GM23338 (cell line): Measurements from ENCODE around the gene IFITM5. TPM values are rescaled to one million over a fixed set of nuclear protein-coding genes. Genes with fewer than 3 reads are reported as not detected.

Source experiments
- CREB1 ChIP-seq: fragments of 250-450 bp; sonication (Bioruptor Pico); IDR thresholded peaks from 2 replicates; pipeline ENCODE4 v1.5.0; 2020; ENCODE audit warnings: low read depth, mild to moderate bottlenecking, moderate library complexity
- CTCF ChIP-seq, 2 experiments: fragments of 200-600 bp in 1 of 2; sonication (generic) in 1 of 2; conservative IDR thresholded peaks; 2 replicates each; pipeline versions ENCODE4 v1.5.1 to v1.6.1; 2016 to 2017; ENCODE audit warnings: antibody characterized with exemption in 2 of 2, low read depth in 2 of 2, mild to moderate bottlenecking in 2 of 2, moderate library complexity in 1 of 2
- EZH2 ChIP-seq: fragments of 200-600 bp; sonication (generic); IDR thresholded peaks from one replicate; pipeline ENCODE4 v1.8.0; 2017; ENCODE audit warnings: antibody characterized with exemption, mild to moderate bottlenecking, low read depth; ENCODE audit not compliant: unreplicated experiment
- JUNB ChIP-seq: IDR thresholded peaks from one replicate; pipeline ENCODE4 v1.6.1; 2016; ENCODE audit warnings: antibody characterized with exemption; ENCODE audit not compliant: unreplicated experiment
- NANOG ChIP-seq: IDR thresholded peaks from 2 replicates; pipeline ENCODE4 v1.6.1; 2016; ENCODE audit warnings: antibody characterized with exemption, borderline replicate concordance
- POLR2AphosphoS5 ChIP-seq: IDR thresholded peaks from 2 replicates; pipeline ENCODE4 v1.6.1; 2016; ENCODE audit warnings: antibody characterized with exemption, low read depth
- ZNF331 ChIP-seq: fragments of 250-450 bp; sonication (Bioruptor Pico); IDR thresholded peaks from 2 replicates; pipeline ENCODE4 v1.5.0; 2020; ENCODE audit warnings: low read depth, mild to moderate bottlenecking, moderate library complexity
- ZNF462 ChIP-seq: fragments of 250-450 bp; sonication (Bioruptor Pico); IDR thresholded peaks from 2 replicates; pipeline ENCODE4 v1.5.0; 2020; ENCODE audit warnings: mild to moderate bottlenecking, moderate library complexity
- polyA plus RNA-seq: library from polyadenylated mRNA; unstranded; fragments of >200 nt; fragmentation: Nextera tagmentation; extraction: Ambion mirVana; gene quantifications from 2 replicates; pipeline ENCODE4 v1.2.1, GENCODE V29; 2016
- total RNA-seq: library from RNA; depleted of rRNA; stranded (reverse); fragments of >200 nt; shearing (Covaris generic); gene quantifications from 2 replicates; pipeline ENCODE4 v1.2.3, GENCODE V29; 2014

The IFITM5 gene
- total and polyA plus RNA-seq, 2 experiments from 2014 or later: not detected

- TF ChIP-seq ZNF462 (CRISPR knock-in tag) (no peak), CTCF (conservative IDR thresholded peaks at IDR 0.05; ENCODE audit: low read depth in 2 of 2) (no peak), POLR2AphosphoS5 (no peak), EZH2 (no peak), CREB1 (CRISPR knock-in tag) (no peak), ZNF331 (no peak), NANOG (no peak), JUNB (no peak)
Measured at GRCh38 chr11:282171-282570, 17.2 kb downstream of the IFITM5 start (continued).
